Liver (tissue), 9 donors: Measurements from ENCODE around the gene MED27. TPM values are rescaled to one million over a fixed set of nuclear protein-coding genes. Genes with fewer than 3 reads are reported as not detected.

Experiments
- DNase-seq: peaks from one replicate; pipeline ENCODE4 v3.0.0-alpha.2; 2017; ENCODE audit warnings: low spot score
- H3K27ac ChIP-seq, 2 donors: one replicate each; pipeline ENCODE4 v1.7.0; 2013; ENCODE audit warnings: inconsistent platforms in 2 of 2, low read length in 2 of 2, control low read depth in 1 of 2, low read depth in 1 of 2, mild to moderate bottlenecking in 1 of 2
- H3K27me3 ChIP-seq, 4 donors: one replicate each; pipeline versions ENCODE4 v1.6.1 to v1.7.0; 2013; ENCODE audit warnings: low read length in 3 of 4, inconsistent platforms in 1 of 4, mild to moderate bottlenecking in 1 of 4, moderate library complexity in 1 of 4; ENCODE audit not compliant: control insufficient read depth in 4 of 4, insufficient read depth in 4 of 4
- H3K36me3 ChIP-seq, 4 donors: one replicate each; pipeline versions ENCODE4 v1.6.1 to v1.7.0; 2013; ENCODE audit warnings: low read length in 3 of 4, mild to moderate bottlenecking in 3 of 4, low read depth in 1 of 4, moderate library complexity in 1 of 4; ENCODE audit not compliant: control insufficient read depth in 4 of 4, insufficient read depth in 3 of 4
- H3K4me1 ChIP-seq, 4 donors: one replicate each; pipeline versions ENCODE4 v1.6.1 to v1.7.0; 2013; ENCODE audit warnings: low read length in 3 of 4, mild to moderate bottlenecking in 3 of 4, moderate library complexity in 1 of 4; ENCODE audit not compliant: control insufficient read depth in 4 of 4, insufficient read depth in 4 of 4
- H3K4me3 ChIP-seq, 3 donors: one replicate each; pipeline versions ENCODE4 v1.6.1 to v1.7.0; 2013; ENCODE audit warnings: low read length in 3 of 3, control low read depth in 1 of 3, low read depth in 1 of 3, mild to moderate bottlenecking in 1 of 3
- H3K9ac ChIP-seq, 2 donors: one replicate each; pipeline ENCODE4 v1.7.0; 2013; ENCODE audit warnings: low read length in 2 of 2, mild to moderate bottlenecking in 2 of 2, moderate library complexity in 2 of 2, control low read depth in 1 of 2, low read depth in 1 of 2
- H3K9me3 ChIP-seq, 4 donors: one replicate each; pipeline versions ENCODE4 v1.6.1 to v1.7.0; 2013; ENCODE audit warnings: low read length in 3 of 4; ENCODE audit not compliant: control insufficient read depth in 4 of 4
- ATF3 ChIP-seq: IDR thresholded peaks from 2 replicates; pipeline ENCODE4 v1.6.1; 2016; ENCODE audit warnings: antibody characterized with exemption
- CTCF ChIP-seq: fragments of 150-350 bp; IDR thresholded peaks from 2 replicates; pipeline ENCODE4 v1.5.1; 2017; ENCODE audit warnings: improper control_type of control experiment, low read depth, low read length; ENCODE audit not compliant: missing input control
- EGR1 ChIP-seq, 2 donors: IDR thresholded peaks; 2 replicates each; pipeline ENCODE4 v1.6.1; 2016 to 2018; ENCODE audit warnings: antibody characterized with exemption in 2 of 2, low read depth in 2 of 2
- FOXA1 ChIP-seq: IDR thresholded peaks from 2 replicates; pipeline ENCODE4 v1.6.1; 2016; ENCODE audit warnings: antibody characterized with exemption
- FOXA2 ChIP-seq: IDR thresholded peaks from 2 replicates; pipeline ENCODE4 v1.6.1; 2016; ENCODE audit warnings: antibody characterized with exemption
- GABPA ChIP-seq, 2 donors: IDR thresholded peaks in 1 of 2; conservative IDR thresholded peaks in 1 of 2; 2 replicates each; pipeline ENCODE4 v1.6.1; 2016; ENCODE audit warnings: antibody characterized with exemption in 2 of 2, mild to moderate bottlenecking in 1 of 2, moderate library complexity in 1 of 2
- HNF4G ChIP-seq: IDR thresholded peaks from 2 replicates; pipeline ENCODE4 v1.6.1; 2016; ENCODE audit warnings: antibody characterized with exemption
- JUND ChIP-seq, 2 donors: IDR thresholded peaks; 2 replicates each; pipeline ENCODE4 v1.6.1; 2016; ENCODE audit warnings: antibody characterized with exemption in 2 of 2
- MAX ChIP-seq: IDR thresholded peaks from 2 replicates; pipeline ENCODE4 v1.6.1; 2016; ENCODE audit warnings: antibody characterized with exemption
- NR2F2 ChIP-seq: IDR thresholded peaks from 2 replicates; pipeline ENCODE4 v1.6.1; 2016; ENCODE audit warnings: antibody characterized with exemption
- RAD21 ChIP-seq, 2 donors: IDR thresholded peaks; 2 replicates each; pipeline ENCODE4 v1.6.1; 2016; ENCODE audit warnings: antibody characterized with exemption in 2 of 2, mild to moderate bottlenecking in 2 of 2
- REST ChIP-seq: IDR thresholded peaks from 2 replicates; pipeline ENCODE4 v1.6.1; 2016; ENCODE audit warnings: antibody characterized with exemption, mild to moderate bottlenecking
- RXRA ChIP-seq, 2 donors: IDR thresholded peaks; 2 replicates each; pipeline ENCODE4 v1.6.1; 2017 to 2018; ENCODE audit warnings: antibody characterized with exemption in 2 of 2, mild to moderate bottlenecking in 1 of 2
- SP1 ChIP-seq: IDR thresholded peaks from 2 replicates; pipeline ENCODE4 v1.6.1; 2018; ENCODE audit warnings: antibody characterized with exemption, mild to moderate bottlenecking
- TAF1 ChIP-seq: conservative IDR thresholded peaks from 2 replicates; pipeline ENCODE4 v1.6.1; 2016; ENCODE audit warnings: antibody characterized with exemption, mild to moderate bottlenecking
- YY1 ChIP-seq: IDR thresholded peaks from 2 replicates; pipeline ENCODE4 v1.6.1; 2016; ENCODE audit warnings: antibody characterized with exemption, mild to moderate bottlenecking
- ZBTB33 ChIP-seq: IDR thresholded peaks from 2 replicates; pipeline ENCODE4 v1.6.1; 2016; ENCODE audit warnings: antibody characterized with exemption
- WGBS: extraction: QIAGEN DNeasy Blood & Tissue Kit; methylation state at CpG from one replicate; pipeline ENCODE4 v1.1.7; 2013; 5-methylcytosine and 5-hydroxymethylcytosine counted together
- polyA plus RNA-seq, 2 donors: library from polyadenylated mRNA; stranded (reverse) in 1 of 2; unstranded in 1 of 2; fragments of 200-250 nt in 1 of 2; fragments of >200 nt in 1 of 2; fragmentation: Nextera tagmentation in 1 of 2; extraction: Ambion mirVana in 1 of 2; gene quantifications; one replicate each; pipeline versions ENCODE4 v1.2.1 to v1.2.3, GENCODE V29; 2013 to 2015
- total RNA-seq, 2 donors: library from RNA; depleted of rRNA; stranded (reverse); fragments of >200 nt; gene quantifications; one replicate each; pipeline ENCODE4 v1.2.3, GENCODE V29; 2014
- donor health status: healthy.
- donor health status: healthy.
- donor health status: healthy.
- donor health status: healthy.
- donor health status: healthy.

Gene MED27
- total and polyA plus RNA-seq, 4 donors, result 4.6 to 7.9 (median 5.5) TPM

- no peak for TF ChIP-seq REST
These were observed 231.9 kb downstream of the MED27 start (continued) for GRCh38 chr9:131847665-131848354.

GRCh38 chr9:131845305-131846298 is 234.1 kb downstream of the MED27 start:
- no peaks in the 10 kb centered on the region for H3K36me3 ChIP-seq
- no peaks in the 10 kb centered on the region for H3K4me1 ChIP-seq
- H3K27ac ChIP-seq, result no peak overlapping the region
- H3K4me3 ChIP-seq, result no peak overlapping the region
- no peak for TF ChIP-seq JUND (IDR thresholded peaks at IDR 0.05)
- no peak for DNase-seq
- no peak overlapping the region for H3K9ac ChIP-seq
- H3K27me3 ChIP-seq, result no peaks in the 10 kb centered on the region
- WGBS, result 78% methylated on average over 29 of the region's 29 CpGs
- no peaks in the 10 kb centered on the region for H3K9me3 ChIP-seq

- DNase-seq, result no peak
- WGBS, result 91% methylated on average over 4 of the region's 4 CpGs
- Histone ChIP-seq H3K9me3 (no peaks in the 10 kb centered on the region), H3K27ac (no peak overlapping the region), H3K36me3 (no peaks in the 10 kb centered on the region), H3K4me3 (no peak overlapping the region), H3K27me3 (no peaks in the 10 kb centered on the region), H3K4me1 (no peaks in the 10 kb centered on the region), H3K9ac (no peak overlapping the region)
- TF ChIP-seq YY1 (no peak), RXRA (IDR thresholded peaks at IDR 0.05) (no peak), REST (no peak), TAF1 (no peak), FOXA2 (no peak), NR2F2 (no peak), MAX (no peak), CTCF (no peak), GABPA (IDR thresholded peaks at IDR 0.05 in 1 of 2, conservative IDR thresholded peaks at IDR 0.05 in 1 of 2) (no peak), HNF4G (no peak), FOXA1 (no peak), JUND (IDR thresholded peaks at IDR 0.05) (no peak), SP1 (no peak), ZBTB33 (no peak), RAD21 (IDR thresholded peaks at IDR 0.05) (no peak), EGR1 (IDR thresholded peaks at IDR 0.05; ENCODE audit: low read depth in 2 of 2) (no peak), ATF3 (no peak)
These were observed 234.9 kb downstream of the MED27 start for GRCh38 chr9:131844745-131845118.
